Cardiac septum (tissue), 1 donor: Measurements from ENCODE around the gene FLNC. TPM values are rescaled to one million over a fixed set of nuclear protein-coding genes. Genes with fewer than 3 reads are reported as not detected.

Source experiments
- DNase-seq: peaks from one replicate; pipeline ENCODE4 v3.0.0-alpha.2; 2020; ENCODE audit warnings: low spot score
- intact Hi-C: fragments of 100-400 bp; cut with DNase I; formaldehyde crosslinking; loops from one replicate; pipeline ENCODE4 v1.14.0; 2022
- total RNA-seq: library from RNA; stranded (reverse); fragmentation: NEBNext Ultra II Directional; extraction: Animal tissue kit (Norgen Biotek cat#: 25700); gene quantifications from one replicate; pipeline ENCODE4 v1.2.1, GENCODE V29; 2021
- donor health status: DM: no; HTN: no; CAD: no.

The FLNC gene
- total RNA-seq, 1 donor from 2014 or later, result 1,261 TPM

GRCh38 chr7:128796327-128796726 is 33.9 kb upstream of the FLNC start:
- no peak for DNase-seq
- intact Hi-C loops, result no loop called here

GRCh38 chr7:128799451-128799850 is 30.8 kb upstream of the FLNC start:
- intact Hi-C loops, result no loop called here
- DNase-seq, result no peak

- intact Hi-C loops, result no loop called here
Observed at GRCh38 chr7:128800567-128800966, 29.6 kb upstream of the FLNC start.

GRCh38 chr7:128801003-128801402 is 29.2 kb upstream of the FLNC start:
- intact Hi-C loops, result no loop called here
- DNase-seq, result no peak

More at GRCh38 chr7:128800567-128800966, 29.6 kb upstream of the FLNC start:
- DNase-seq, result no peak

- DNase-seq, result no peak
- intact Hi-C loops, result no loop called here
Observed at GRCh38 chr7:128801667-128802418, 28.4 kb upstream of the FLNC start.

- DNase-seq, result no peak
- intact Hi-C loops, result no loop called here
Observed at GRCh38 chr7:128804484-128804883, 25.7 kb upstream of the FLNC start.

- intact Hi-C loops, result no loop called here
- no peak for DNase-seq
Observed at GRCh38 chr7:128805225-128805624, 25.0 kb upstream of the FLNC start.

GRCh38 chr7:128807191-128807590 is 23.0 kb upstream of the FLNC start:
- DNase-seq, result no peak
- intact Hi-C loops, result no loop called here

GRCh38 chr7:128809363-128809762 is 20.8 kb upstream of the FLNC start:
- no peak for DNase-seq
- intact Hi-C loops, result no loop called here

- no peak for DNase-seq
- intact Hi-C loops, result no loop called here
Observed at GRCh38 chr7:128810473-128810872, 19.7 kb upstream of the FLNC start.

- intact Hi-C loops, result no loop called here
- no peak for DNase-seq
Observed at GRCh38 chr7:128810997-128811396, 19.2 kb upstream of the FLNC start.

GRCh38 chr7:128811631-128812430 is 18.4 kb upstream of the FLNC start:
- intact Hi-C loops, result no loop called here
- no peak for DNase-seq

- no peak for DNase-seq
- intact Hi-C loops, result no loop called here
Observed at GRCh38 chr7:128812514-128813168, 17.6 kb upstream of the FLNC start.

- DNase-seq, result no peak
- intact Hi-C loops, result no loop called here
Observed at GRCh38 chr7:128814499-128814898, 15.7 kb upstream of the FLNC start.

- intact Hi-C loops, result no loop called here
- no peak for DNase-seq
Observed at GRCh38 chr7:128815289-128815942, 14.8 kb upstream of the FLNC start.

- intact Hi-C loops, result no loop called here
- DNase-seq, result no peak
Observed at GRCh38 chr7:128818694-128819093, 11.5 kb upstream of the FLNC start.

GRCh38 chr7:128821724-128822123 is 8.5 kb upstream of the FLNC start:
- intact Hi-C loops, result no loop called here
- DNase-seq, result no peak

- intact Hi-C loops, result loop anchor here (2.0 to 5.0 kb wide), 3 partner anchors 34 to 88 kb away; partner anchors contain the start of genes CALU and CCDC136
- no peak for DNase-seq
Observed at GRCh38 chr7:128826512-128826911, 3.7 kb upstream of the FLNC start.

- intact Hi-C loops, result loop anchor here (2.0 to 5.0 kb wide), 3 partner anchors 35 to 88 kb away; partner anchors contain the start of genes CALU and CCDC136
- no peak for DNase-seq
Observed at GRCh38 chr7:128826916-128827247, 3.3 kb upstream of the FLNC start.
